HL-60/S4 treated with phorbol 12-myristate 13-acetate at 8.2 ng/mL for 4 days and 3 days (cell line): ENCODE data around the gene ARRDC3.

Experiments
- in situ Hi-C: fragments of 300-500 bp; cut with MboI; formaldehyde crosslinking; loops from 2 replicates; pipeline ENCODE4 v1.15.0; 2022; ENCODE audit warnings: low sequenced_read_pairs

ARRDC3 gene

GRCh38 chr5:91318724-91319123 lies 64.4 kb downstream of the ARRDC3 start:
- in situ Hi-C loops = no loop called here
